Measurements from ENCODE around the gene PLXDC2.
"Not testable (repeated sequence)": the region's sequence is repeated elsewhere in the genome, so short reads cannot be mapped to it uniquely, and the experiment has no call there.

PLXDC2 gene

DNA sequence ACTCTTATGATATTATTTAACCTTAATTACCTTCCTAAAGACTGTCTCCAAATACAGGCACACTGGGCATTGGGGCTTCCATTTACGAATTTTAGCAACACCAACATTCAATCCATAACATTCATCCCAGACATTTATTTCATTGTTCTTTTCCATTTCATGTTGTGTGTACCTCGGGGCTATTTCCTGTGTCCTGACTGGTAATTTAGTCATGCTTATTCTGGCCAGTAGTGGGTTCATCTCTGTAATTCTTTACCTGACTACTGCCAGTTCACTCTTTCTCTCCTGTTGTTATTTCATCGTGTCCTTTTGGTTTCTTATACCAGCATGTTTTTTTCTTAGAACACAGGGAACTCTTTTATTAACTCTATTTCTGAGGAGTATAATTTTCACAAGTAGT lies 225.7 kb downstream of the PLXDC2 start:
- no peak for DNase-seq (ENCODE audit: low read depth, low spot score)

DNA sequence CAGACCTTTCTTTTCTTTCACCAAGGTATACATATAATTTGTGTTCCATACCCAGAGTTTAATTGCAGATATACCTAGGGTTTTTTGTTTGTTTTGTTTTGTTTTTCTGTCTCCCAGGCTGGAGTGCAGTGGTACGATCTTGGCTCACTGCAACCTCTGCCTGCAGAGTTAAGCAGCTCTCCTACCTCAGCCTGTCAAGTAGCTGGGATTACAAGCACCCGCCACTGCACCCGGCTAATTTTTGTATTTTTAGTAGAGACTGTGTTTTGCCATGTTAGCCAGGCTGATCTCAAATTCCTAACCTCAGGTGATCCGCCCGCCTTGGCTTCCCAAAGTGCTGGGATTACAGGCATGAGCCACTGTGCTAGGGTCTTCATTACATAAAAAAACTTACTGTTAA lies 228.9 kb downstream of the PLXDC2 start:
- DNase-seq (ENCODE audit: low read depth, low spot score): not testable (repeated sequence)

DNA sequence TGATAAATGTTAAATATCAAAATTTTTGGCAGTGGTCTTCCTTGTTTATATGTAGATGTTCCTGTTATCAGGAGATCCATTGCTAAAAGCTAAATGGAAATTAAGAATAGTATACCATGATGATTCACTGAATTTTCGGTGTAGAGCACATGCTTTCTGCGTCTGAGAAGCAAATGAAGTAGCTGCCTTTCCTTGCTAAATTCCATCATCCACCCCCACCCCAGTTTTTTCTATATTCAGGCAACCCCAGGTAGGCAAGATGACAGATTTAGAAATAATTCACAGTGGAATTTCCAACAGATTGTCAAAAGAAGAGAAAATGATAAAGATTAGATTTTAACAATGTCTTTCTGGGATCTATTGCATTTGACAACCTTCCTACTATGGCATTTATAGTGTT lies 231.9 kb downstream of the PLXDC2 start:
- DNase-seq (ENCODE audit: low read depth, low spot score): no peak

DNA sequence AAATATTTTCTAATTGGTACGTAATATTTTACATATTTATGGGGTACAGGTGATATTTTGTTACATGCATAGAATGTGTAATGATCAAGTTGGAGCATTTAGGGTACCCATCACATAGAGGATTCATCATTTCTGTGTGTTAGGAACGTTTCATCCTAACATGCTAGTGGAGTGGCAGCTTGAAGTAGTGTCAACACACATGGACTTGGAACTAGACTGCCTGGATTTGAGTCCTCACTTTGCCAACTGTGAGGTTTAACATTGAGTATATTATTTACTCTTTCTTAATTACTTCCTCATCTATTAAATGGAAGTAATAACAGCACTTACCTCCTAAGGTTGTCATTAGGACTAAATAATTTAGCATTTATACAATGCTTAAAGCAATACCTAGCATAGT lies 241.9 kb downstream of the PLXDC2 start:
- no peak for DNase-seq (ENCODE audit: low read depth, low spot score)

DNA sequence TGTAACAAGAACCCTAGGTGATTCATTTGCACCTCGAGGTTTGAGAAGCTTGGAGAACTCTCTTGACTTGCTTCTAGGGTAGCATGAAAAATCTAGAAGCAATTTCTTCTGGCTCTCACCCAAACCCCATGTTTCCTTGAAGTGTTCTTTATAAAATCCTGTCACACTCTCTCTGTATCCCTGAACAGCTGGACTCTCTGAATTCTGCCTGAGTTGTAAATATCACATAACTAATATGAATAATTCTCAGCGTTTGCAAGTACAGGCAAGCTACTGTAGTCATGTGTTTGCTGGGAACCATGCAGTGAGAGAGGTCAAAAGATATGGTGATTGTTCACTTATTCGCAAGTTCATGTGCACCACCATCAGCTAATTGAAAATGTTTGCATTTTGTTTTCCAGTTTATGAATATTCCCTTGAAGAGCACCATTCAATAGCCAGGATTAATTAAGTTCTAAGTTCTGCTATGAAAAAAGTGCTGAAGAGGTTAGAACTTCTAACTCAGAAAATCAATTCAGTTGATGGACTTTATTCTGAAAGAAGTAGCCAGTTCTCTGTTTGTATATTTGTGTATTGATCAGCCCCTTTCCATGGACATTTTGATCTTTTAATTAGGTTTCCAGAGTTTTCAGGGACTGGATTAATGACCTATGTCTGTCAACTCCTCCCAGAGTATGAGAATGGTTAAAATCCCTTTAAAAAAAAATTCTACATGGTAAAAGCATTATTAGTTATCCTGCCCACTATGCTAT lies 243.0 kb downstream of the PLXDC2 start:
- no peak for DNase-seq (ENCODE audit: low read depth, low spot score)

DNA sequence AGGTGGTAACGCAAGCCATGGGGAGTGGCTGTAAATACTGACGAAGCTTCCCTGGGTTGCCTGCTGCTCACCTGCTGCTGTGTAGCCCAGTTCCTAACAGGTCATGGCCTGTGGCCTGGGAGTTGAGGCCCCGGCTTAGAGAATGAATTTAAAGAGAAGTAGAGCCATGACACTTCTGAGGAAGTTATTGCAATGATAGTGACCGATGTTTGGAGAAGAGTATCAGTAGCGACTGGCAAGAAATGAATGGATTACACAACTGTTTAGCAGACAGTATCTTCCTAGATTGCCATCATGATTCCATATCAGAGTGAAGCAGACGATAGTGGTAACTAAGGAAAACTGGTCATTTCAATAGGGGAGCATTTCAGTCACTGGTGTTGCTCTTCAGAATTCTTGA lies 249.6 kb downstream of the PLXDC2 start:
- DNase-seq (ENCODE audit: low read depth, low spot score): no peak

DNA sequence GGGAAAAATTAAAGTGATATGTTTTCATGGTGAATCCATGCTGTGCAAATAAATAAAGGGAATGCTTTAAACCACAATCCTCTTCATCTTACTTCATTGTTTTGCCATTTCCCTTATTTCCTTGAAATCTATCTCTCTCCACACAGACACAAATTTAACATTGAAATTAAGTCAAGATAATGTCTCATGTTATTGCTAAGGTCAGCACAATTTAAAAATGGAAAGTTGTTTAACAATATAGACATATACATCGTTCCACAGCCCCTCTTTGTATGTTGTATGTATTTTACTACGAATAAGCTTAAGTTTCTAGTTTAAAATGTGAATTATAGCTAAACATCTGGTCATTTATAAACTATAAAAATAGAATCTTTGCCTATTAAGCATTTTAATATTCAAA lies 256.9 kb downstream of the PLXDC2 start:
- no peak for DNase-seq (ENCODE audit: low read depth, low spot score)

DNA sequence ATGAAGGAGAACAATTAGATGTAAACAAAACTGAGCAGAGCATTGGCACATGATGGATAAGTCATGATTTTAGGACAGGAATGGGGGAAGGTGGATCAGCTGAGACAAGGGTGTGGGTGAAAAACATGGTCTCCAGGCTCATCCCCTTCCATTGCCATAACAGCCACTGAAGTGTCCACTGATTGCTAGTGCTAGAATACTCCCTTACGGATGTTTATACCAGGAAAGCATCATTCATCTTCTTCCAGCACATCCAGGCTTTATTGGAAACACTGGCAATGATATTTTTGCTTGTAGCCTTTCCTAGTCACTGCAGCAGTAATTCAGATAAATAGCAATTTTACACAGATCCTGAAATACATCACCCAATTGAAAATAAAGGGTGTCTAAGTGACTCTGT lies 259.5 kb downstream of the PLXDC2 start:
- no peak for DNase-seq (ENCODE audit: low read depth, low spot score)

DNA sequence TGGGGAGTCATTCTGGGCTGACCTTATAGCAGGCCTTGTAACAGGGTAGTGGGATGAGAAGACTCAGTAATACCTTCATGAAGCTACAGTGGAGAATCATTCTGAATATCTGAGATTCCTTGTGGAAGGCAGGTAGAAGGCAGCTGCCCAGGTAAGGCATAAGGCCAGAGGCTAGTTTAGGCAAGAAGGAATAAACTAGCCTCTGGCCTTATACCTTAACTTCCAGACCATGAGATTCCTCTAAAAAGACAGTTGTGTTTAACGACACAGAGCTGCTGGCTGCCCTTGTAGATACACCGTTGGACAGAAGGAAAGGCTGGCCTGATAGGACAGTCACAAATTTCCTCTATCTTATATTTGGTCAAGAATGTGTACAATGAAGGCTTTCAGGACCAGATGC lies 268.2 kb downstream of the PLXDC2 start:
- no peak for DNase-seq (ENCODE audit: low read depth, low spot score)

DNA sequence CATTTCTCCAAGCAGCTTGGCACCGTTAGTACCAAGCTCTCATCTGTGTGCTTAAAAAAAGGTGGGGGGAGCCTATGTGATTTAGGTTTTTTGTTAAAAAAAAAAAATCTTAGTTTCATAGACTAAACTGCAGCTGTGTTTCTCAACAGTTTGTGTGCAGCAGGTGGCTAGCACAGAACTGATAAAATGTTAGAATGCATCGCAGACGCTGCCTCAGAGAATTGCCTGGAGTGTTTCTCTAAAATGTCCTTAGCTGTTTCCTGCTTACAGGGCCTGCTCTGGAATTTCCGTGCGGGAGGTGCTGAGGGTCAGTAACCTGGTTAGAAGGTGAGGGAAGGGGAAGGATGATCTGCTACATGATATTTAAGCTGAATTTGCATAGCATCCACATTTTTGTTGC lies 268.9 kb downstream of the PLXDC2 start:
- no peak for DNase-seq (ENCODE audit: low read depth, low spot score)

DNA sequence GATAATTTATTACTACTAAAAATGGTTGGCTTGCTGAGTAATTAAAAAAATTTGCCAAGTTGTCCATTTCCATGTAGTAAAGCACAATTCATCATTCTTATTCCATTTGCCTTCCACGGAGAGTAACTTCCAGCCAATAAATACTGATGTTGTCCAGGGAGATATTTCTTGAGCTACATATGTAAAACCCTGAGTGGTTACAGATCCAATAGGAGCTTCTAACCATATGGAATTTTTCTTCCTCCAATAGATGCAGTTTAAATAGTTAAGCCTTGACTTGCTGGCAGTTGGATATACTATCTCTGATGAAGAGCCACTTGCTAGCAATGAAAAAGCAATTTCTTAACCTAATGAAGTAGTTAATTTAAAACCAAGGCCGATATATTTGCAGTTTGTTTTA lies 271.1 kb downstream of the PLXDC2 start:
- DNase-seq (ENCODE audit: low read depth, low spot score): no peak

DNA sequence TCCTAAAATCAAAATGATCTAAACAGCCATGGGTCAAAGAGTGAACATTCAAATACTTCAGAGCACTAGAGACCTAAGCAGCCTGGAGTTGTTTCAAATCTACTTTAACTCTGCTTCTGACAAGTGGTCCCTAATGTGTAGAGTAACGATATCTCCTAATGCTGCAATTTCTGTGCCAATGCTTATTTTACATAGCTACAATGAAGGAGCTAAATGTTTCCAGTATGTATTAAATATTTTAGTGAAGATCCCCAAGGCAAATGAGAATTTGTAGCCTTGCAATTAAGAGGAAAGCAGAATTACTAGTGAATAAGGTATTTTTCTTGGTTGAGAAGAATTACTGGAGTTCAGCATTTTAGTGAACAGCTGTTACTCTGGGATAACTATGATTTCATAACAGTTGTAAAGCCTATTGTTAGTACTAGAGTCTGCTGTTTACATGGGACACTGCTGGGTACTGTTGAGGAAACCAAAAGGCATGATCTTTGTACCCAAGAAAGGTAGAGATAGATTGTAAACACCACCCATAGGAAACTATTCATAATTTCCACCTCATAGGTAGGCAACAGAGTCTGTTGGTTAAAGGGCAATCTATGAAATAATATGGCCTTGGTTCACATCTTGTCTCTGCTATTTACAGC lies 271.9 kb downstream of the PLXDC2 start:
- DNase-seq (ENCODE audit: low read depth, low spot score): no peak

DNA sequence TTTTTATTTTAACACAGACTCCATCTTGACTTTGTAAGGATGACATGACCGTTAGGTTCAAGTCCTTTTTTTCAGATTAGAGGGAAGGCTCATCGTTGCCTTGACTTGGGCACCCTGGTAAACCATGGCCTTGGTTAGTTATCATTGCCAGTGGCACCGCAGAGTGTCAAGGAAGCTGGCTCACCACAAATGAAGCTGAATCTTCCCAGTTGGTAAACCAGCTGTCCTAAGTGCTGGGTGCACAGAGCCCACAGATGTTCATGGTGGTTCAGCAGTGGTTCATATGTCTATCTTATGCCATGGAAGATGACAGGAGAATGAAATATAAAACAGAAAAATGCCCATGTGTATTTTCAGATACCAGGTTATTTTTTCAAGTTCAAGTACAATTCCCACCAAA lies 273.6 kb downstream of the PLXDC2 start:
- no peak for DNase-seq (ENCODE audit: low read depth, low spot score)

DNA sequence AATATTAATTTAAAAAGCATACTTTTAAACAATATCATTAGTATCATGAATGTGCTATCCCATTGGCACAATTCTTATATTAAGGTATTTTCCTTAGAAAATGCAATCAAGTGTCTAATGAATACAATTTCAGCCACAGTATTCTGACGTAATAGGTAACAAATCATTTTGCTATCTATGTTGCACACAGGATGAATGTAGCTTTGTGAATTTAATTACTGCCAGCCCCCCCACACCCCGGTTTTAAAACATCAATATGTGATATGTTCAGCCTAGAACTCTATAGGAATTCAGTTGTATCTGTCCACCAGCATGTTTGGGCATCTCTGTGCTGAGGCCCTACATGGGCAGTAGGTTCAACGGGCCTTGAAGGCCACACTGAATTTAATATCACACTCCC lies 274.6 kb downstream of the PLXDC2 start:
- DNase-seq (ENCODE audit: low read depth, low spot score): no peak

DNA sequence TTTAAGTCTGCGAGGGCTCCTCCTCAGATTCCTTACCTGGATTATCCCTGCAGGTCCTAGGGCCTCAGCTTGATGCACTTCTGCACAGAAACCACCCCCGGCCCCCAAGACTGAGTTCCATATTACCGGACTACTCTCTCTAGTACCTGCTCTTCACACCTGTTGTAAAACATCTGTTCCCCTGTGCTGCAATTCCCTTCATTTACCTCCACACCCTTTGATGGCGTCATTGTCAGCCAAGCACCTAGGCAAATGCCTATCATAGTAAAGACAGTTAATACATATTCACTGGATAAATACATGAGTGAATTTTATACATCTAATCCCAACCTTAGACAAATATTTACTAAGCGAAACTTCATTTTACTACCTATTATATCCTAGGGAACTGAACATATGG lies 275.5 kb downstream of the PLXDC2 start:
- DNase-seq (ENCODE audit: low read depth, low spot score): no peak

DNA sequence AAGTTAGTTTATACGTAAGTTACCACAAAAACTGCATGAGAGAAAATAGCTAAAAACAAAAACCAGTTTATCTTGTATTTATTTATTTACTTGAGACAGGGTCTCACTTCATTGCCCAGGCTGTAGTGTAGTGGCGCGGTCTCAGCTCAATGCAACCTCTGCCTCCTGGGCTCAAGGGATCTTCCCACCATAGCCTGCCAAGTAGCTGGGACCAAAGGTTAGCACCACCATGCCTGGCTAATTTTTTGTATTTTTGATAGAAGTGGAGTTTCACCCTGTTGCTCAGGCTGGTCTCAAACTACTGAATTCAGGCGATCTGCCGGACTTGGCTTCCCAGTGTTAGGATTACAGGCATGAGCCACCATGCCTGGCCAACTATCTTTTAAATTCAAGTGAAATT lies 277.4 kb downstream of the PLXDC2 start:
- no peak for DNase-seq (ENCODE audit: low read depth, low spot score)

DNA sequence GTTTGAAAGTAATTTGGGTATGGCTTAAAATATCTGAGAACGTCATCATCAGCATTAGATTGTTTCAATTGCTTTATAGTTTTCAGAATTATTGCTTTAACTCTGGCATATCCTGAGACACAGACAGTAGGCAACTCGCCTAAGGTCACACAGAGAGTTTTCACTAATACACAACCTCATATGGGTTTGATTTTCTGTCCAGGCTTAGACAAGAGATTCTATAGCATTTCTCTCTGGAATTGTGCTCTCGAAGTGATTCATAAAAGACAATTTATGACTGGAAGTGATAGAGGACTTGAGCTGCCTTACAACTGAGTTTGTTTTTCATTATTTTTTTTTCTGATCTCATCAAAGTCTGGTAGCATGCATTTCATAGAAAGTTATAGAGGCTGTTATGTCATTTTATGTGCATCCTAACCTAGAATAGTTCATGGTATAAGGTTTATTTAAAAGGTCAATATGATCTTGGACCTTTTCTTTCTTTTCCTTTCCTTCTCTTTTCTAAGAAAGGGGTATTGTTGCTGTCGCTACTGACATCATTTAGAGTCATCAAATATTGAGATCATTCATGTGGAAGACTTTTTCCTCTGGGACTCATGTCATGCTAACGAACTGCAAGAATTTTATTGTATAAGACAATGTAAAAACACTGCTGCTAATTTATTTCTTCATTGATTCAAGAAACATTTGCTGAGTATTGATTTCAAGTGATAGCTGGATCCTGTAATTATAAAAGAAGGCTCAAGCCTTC lies 278.2 kb downstream of the PLXDC2 start:
- DNase-seq (ENCODE audit: low read depth, low spot score): no peak

DNA sequence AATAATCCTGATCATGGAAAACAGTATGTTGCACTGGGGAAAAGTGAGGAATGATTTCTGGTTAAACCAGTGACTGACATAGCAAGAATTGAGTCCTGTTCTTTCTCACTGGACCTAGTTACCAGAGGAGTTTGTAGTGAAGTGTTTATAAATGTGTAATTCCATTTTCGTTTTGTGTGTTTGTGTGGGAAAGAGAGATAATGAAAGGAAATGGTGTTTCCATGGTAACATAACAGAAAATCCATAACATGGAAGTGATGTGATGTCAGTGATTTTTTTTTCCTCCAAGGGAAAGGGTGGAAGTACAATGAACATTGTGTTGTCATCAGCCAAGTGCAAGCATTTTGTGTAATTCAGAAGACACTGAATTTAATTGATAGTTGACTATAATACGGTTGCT lies 283.9 kb downstream of the PLXDC2 start:
- DNase-seq (ENCODE audit: low read depth, low spot score): no peak

DNA sequence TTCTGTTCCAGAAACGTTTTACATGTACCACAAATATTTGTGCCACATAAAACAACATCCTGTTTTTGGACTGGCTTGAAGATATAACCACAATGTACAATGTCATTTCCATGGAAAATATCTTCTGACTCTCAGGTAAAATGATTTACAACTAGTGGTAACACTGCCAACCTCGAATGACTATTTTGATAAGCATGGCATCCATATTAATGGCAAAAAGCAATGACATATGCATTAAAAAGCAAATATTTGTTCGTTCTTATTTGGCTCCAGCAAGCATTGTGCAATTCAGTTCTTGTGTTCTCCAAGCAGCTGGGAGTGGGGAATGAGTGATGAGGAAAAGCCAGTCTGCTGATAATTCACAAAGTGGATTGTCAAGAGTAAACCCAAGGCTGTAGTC lies 289.0 kb downstream of the PLXDC2 start:
- DNase-seq (ENCODE audit: low read depth, low spot score): no peak

DNA sequence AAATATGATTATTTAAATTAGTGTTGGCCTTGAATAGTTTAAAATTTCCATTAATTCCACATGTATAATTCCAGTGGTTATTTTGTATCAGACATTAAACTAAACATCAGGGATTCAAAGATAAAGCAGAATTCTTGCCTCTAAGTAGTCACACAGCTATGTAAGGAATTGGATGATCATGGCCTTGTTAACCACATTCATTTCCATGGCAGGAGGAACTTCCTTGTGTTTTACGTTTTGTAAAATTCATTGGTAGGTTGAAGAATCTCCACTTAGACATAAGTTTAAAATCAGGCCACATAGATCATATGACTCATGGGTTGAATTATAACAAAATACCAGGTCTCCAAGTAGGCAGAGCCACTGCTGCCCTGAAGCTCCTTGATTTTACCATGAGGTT lies 289.7 kb downstream of the PLXDC2 start:
- DNase-seq (ENCODE audit: low read depth, low spot score): no peak

DNA sequence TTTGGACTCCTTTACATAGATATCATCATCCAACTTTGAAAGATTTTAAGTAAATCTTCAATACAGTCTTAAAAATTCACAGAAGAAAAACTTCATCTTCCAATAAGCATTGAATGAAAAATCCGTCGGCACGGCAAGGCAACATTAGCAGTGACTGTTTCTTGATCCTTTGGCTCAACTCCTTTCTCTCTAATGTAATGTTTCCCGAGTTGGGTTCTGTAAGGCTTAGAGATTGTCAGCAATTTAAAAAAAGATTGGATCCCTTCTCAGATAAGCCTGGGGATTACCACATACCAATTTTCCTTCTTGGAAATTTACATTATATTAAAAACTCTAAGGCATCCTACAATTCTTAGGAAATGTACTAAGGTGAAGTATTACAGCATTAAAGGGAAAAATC lies 291.8 kb downstream of the PLXDC2 start:
- no peak for DNase-seq (ENCODE audit: low read depth, low spot score)

DNA sequence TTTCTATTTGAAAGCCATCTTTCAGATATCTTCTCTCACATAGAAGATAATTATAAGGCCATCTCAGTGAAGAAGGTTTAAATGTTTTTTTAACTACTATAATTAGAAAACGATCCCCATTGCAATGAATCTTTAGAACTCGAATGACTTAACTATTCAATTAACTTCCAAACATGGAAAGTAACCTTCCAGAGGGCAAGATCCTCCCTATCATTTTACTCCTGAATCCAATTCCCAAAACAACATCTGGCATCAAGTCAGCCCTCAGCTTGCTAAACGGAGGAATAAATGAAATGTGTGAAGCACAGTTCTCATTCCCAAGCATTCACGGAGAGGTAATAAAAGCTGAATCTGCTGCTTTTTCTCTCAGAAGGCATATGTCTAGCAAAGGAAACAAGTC lies 293.4 kb downstream of the PLXDC2 start:
- DNase-seq (ENCODE audit: low read depth, low spot score): no peak
